Cardiac septum (tissue), 1 donor: ENCODE measurements around the gene PKDCC. TPM values are rescaled to one million over a fixed set of nuclear protein-coding genes. Genes with fewer than 3 reads are reported as not detected.
A peak's percentile ranks its signal among the peaks of the same experiment; 100 is the strongest.

Experiments
- DNase-seq: peaks from one replicate; pipeline ENCODE4 v3.0.0-alpha.2; 2020; ENCODE audit warnings: low spot score
- intact Hi-C: fragments of 100-400 bp; cut with DNase I; formaldehyde crosslinking; loops from one replicate; pipeline ENCODE4 v1.14.0; 2022
- long read RNA-seq: library from polyadenylated mRNA; unstranded; transcript quantifications from one replicate; pipeline ENCODE4 v2.0.0, GENCODE V29; 2021
- total RNA-seq: library from RNA; stranded (reverse); fragmentation: NEBNext Ultra II Directional; extraction: Animal tissue kit (Norgen Biotek cat#: 25700); gene quantifications from one replicate; pipeline ENCODE4 v1.2.1, GENCODE V29; 2021
- donor health status: DM: no; HTN: no; CAD: no.

The PKDCC gene
- total RNA-seq, result 74.7 TPM
- long read RNA-seq, transcript PKDCC-201 (7 exons, 2,502 nt), result major isoform, 46 of 109 reads
- long read RNA-seq, partial matches to known transcripts, result 29 of 109 reads
- long read RNA-seq, other reads (novel, unspliced or antisense), result 32 of 109 reads

- intact Hi-C loops, result loop anchor here (5.0 kb wide), 2 partner anchors 80 to 100 kb away; no protein-coding TSS in a partner anchor
- peak; percentile 89 for DNase-seq
Measured at GRCh38 chr2:42047488-42048298, at the start of gene PKDCC. Gene PKDCC, plus strand, starts transcription at chr2:42048021. Its CDS starts 179 bp downstream, at chr2:42048200.

GRCh38 chr2:41998186-41999127 lies 49.4 kb upstream of the PKDCC start:
- DNase-seq, result no peak
- intact Hi-C loops, result no loop called here

- intact Hi-C loops, result no loop called here
- no peak for DNase-seq
Measured at GRCh38 chr2:41999128-41999480, 48.7 kb upstream of the PKDCC start.

- no peak for DNase-seq
- intact Hi-C loops, result no loop called here
Measured at GRCh38 chr2:41999592-42000281, 48.1 kb upstream of the PKDCC start.

GRCh38 chr2:42001711-42002201 lies 46.1 kb upstream of the PKDCC start:
- intact Hi-C loops, result no loop called here
- no peak for DNase-seq

GRCh38 chr2:42007551-42007950 lies 40.3 kb upstream of the PKDCC start:
- DNase-seq, result no peak
- intact Hi-C loops, result no loop called here

- intact Hi-C loops, result no loop called here
- DNase-seq, result no peak
Measured at GRCh38 chr2:42008241-42008921, 39.4 kb upstream of the PKDCC start.

- intact Hi-C loops, result no loop called here
- no peak for DNase-seq
Measured at GRCh38 chr2:42009657-42010580, 37.9 kb upstream of the PKDCC start.

GRCh38 chr2:42010743-42011298 lies 37.0 kb upstream of the PKDCC start:
- intact Hi-C loops, result no loop called here
- no peak for DNase-seq

- intact Hi-C loops, result no loop called here
- no peak for DNase-seq
Measured at GRCh38 chr2:42012137-42012536, 35.7 kb upstream of the PKDCC start.

- intact Hi-C loops, result no loop called here
- no peak for DNase-seq
Measured at GRCh38 chr2:42012651-42013050, 35.2 kb upstream of the PKDCC start.

GRCh38 chr2:42013409-42013808 lies 34.4 kb upstream of the PKDCC start:
- intact Hi-C loops, result no loop called here
- DNase-seq, result no peak

- intact Hi-C loops, result no loop called here
- DNase-seq, result no peak
Measured at GRCh38 chr2:42021464-42021863, 26.4 kb upstream of the PKDCC start.

GRCh38 chr2:42025151-42025582 lies 22.7 kb upstream of the PKDCC start:
- intact Hi-C loops, result no loop called here
- no peak for DNase-seq

GRCh38 chr2:42026272-42026671 lies 21.5 kb upstream of the PKDCC start:
- intact Hi-C loops, result no loop called here
- no peak for DNase-seq

- intact Hi-C loops, result no loop called here
- DNase-seq, result no peak
Measured at GRCh38 chr2:42028571-42029148, 19.2 kb upstream of the PKDCC start.

GRCh38 chr2:42029171-42029570 lies 18.6 kb upstream of the PKDCC start:
- intact Hi-C loops, result no loop called here
- no peak for DNase-seq
